T-helper 2 cell (primary cell): Measurements from ENCODE around the gene RUNX2.
A peak's percentile ranks its signal among the peaks of the same experiment; 100 is the strongest.

Experiments used
- DNase-seq, 5 experiments: peaks; one replicate each; pipeline versions ENCODE4 v3.0.0 to v3.0.0-alpha.2; 2012 to 2022

Gene RUNX2

GRCh38 chr6:45415788-45416518, 87.8 kb downstream of the RUNX2 start:
- DNase-seq, result no peak

- no peak for DNase-seq
These were observed 88.6 kb downstream of the RUNX2 start for GRCh38 chr6:45416700-45417099.

GRCh38 chr6:45417436-45417835, 89.3 kb downstream of the RUNX2 start:
- no peak for DNase-seq

GRCh38 chr6:45419571-45420082, 91.5 kb downstream of the RUNX2 start:
- DNase-seq, result peak in 4 of 5 experiments; percentile 27 to 79 (median 44)

GRCh38 chr6:45420083-45420908, 92.2 kb downstream of the RUNX2 start:
- DNase-seq, result peak; percentile 27 to 89 (median 58)

GRCh38 chr6:45420909-45421708, 93.0 kb downstream of the RUNX2 start:
- DNase-seq, result no peak

- peak; percentile 26 to 80 (median 44) for DNase-seq
These were observed 93.8 kb downstream of the RUNX2 start for GRCh38 chr6:45421709-45422502.

- peak in 4 of 5 experiments; percentile 31 to 90 (median 64) for DNase-seq
These were observed 94.5 kb downstream of the RUNX2 start for GRCh38 chr6:45422503-45423110.

- DNase-seq, result peak in 1 of 5 experiments; percentile 34
These were observed 95.1 kb downstream of the RUNX2 start for GRCh38 chr6:45423111-45423823.

- DNase-seq, result peak in 1 of 5 experiments; percentile 53
These were observed 95.8 kb downstream of the RUNX2 start for GRCh38 chr6:45423824-45424450.

GRCh38 chr6:45424451-45424861, 96.3 kb downstream of the RUNX2 start:
- DNase-seq, result peak in 1 of 5 experiments; percentile 28

- no peak for DNase-seq
These were observed 98.1 kb downstream of the RUNX2 start for GRCh38 chr6:45426251-45426650.

- no peak for DNase-seq
These were observed 99.6 kb downstream of the RUNX2 start for GRCh38 chr6:45427726-45428125.

- DNase-seq, result peak in 1 of 5 experiments; percentile 54
These were observed 100.6 kb downstream of the RUNX2 start for GRCh38 chr6:45428727-45429126.

- DNase-seq, result no peak
These were observed 102.6 kb downstream of the RUNX2 start for GRCh38 chr6:45430590-45431202.

- DNase-seq, result no peak
These were observed 103.4 kb downstream of the RUNX2 start for GRCh38 chr6:45431317-45432065.

GRCh38 chr6:45432977-45433376, 104.8 kb downstream of the RUNX2 start:
- peak in 1 of 5 experiments; percentile 70 for DNase-seq

- peak in 2 of 5 experiments; percentile 55 to 66 for DNase-seq
These were observed 105.6 kb downstream of the RUNX2 start for GRCh38 chr6:45433533-45434380.
